Right lobe of liver (tissue), 4 donors: ENCODE data around the gene SYCE3.

Experiments
- POLR2A ChIP-seq: fragments of 450-650 bp; IDR thresholded peaks from one replicate; pipeline ENCODE4 v1.6.1; 2017; ENCODE audit warnings: antibody characterized with exemption, mild to moderate bottlenecking
- TF ChIP-seq, protein P1 (sequence below), 4 donors: fragments of 200-600 bp in 3 of 4; fragments of 450-650 bp in 1 of 4; IDR thresholded peaks; one replicate each; pipeline versions ENCODE4 v1.5.1 to v1.8.0; 2016 to 2022; ENCODE audit warnings: antibody characterized with exemption in 4 of 4, mild to moderate bottlenecking in 2 of 4
- donor health status: DM: no; HTN: no; CAD: no.
- donor health status: DM: no; HTN: no; CAD: no.
- donor health status: DM: no; HTN: yes; CAD: no.

DNA sequence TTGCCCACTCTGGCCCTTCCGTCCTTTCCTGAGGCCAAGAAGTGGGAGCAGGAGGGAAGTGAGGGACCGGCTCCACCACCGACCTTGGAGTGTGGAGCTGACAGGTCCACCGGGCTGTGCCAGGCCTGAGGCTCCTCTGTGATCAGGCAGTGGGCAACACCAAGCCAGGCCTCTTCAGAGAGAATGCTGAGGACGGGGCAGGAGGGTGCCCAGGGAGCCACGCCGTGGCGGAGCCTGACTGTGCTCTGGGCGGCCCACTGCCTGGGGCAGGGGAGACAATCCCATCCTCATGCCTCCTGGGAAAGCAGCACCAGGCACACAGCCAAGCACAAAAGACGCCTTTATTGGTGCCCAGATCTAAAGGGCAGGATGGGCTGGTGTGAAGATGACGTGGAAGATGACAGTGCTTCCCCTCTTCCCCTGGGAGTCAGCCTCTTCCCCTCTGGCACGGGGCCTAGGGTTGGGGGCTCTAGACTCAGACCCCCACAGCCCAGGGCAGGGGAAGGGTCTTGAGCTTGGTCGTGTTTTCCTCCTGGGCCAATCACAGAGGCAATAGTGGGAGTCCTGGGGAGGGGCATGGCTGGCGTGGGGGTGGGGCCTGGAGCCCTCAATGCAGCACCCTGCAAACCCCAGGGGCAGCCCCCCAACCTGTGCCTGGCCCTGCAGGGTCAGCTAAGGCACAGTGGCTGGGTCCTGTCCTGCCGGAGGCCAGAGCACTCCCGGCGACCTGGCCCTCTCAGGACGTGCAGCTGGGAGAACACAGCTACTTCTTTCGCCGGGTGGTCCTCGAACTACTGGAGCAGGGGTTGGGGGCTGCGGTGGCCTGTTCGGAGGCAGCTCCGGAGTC lies 59.9 kb downstream of the SYCE3 start:
- TF ChIP-seq, protein P1, sequence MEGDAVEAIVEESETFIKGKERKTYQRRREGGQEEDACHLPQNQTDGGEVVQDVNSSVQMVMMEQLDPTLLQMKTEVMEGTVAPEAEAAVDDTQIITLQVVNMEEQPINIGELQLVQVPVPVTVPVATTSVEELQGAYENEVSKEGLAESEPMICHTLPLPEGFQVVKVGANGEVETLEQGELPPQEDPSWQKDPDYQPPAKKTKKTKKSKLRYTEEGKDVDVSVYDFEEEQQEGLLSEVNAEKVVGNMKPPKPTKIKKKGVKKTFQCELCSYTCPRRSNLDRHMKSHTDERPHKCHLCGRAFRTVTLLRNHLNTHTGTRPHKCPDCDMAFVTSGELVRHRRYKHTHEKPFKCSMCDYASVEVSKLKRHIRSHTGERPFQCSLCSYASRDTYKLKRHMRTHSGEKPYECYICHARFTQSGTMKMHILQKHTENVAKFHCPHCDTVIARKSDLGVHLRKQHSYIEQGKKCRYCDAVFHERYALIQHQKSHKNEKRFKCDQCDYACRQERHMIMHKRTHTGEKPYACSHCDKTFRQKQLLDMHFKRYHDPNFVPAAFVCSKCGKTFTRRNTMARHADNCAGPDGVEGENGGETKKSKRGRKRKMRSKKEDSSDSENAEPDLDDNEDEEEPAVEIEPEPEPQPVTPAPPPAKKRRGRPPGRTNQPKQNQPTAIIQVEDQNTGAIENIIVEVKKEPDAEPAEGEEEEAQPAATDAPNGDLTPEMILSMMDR (IDR thresholded peaks at IDR 0.05), result no peak
- no peak for TF ChIP-seq POLR2A
